Measurements from ENCODE around the gene PIK3CB. TPM values are rescaled to one million over a fixed set of nuclear protein-coding genes. Genes with fewer than 3 reads are reported as not detected.

Gene PIK3CB
- total RNA-seq, 1 experiment from 2014 or later = 59.3 TPM

DNA sequence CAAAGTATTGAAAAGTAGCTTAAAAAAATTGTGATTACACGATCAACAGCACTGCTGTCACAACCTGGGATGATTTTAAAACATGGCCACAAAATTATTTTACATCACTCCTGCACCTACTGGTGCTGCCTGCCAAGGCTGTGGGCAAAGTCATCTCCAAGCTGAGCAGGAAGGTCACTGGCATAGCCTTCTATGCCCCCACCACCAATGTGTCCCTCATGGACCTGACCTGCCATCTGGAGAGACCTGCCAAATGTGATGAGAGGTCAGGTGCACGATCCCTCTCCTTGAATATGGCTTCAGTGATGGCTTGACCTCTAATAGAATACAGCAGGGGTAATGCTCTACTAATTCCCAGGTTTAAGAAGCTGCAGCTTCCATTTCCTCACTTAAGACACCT is 57.8 kb downstream of the PIK3CB start:
- no peaks in the 10 kb centered on the region for H3K27me3 Mint-ChIP-seq (ENCODE audit: unreplicated experiment)
- CTCF ChIA-PET = interaction anchor here (1.0 to 1.3 kb wide), 2 partner anchors 9 to 66 kb away, joined by 3 read pairs; no protein-coding TSS in a partner anchor
- no peak overlapping the region for H3K27ac Mint-ChIP-seq (ENCODE audit: unreplicated experiment)
- H3K4me1 Mint-ChIP-seq (ENCODE audit: low read depth, unreplicated experiment) = peaks cover 19% of the 10 kb centered on the region
- TF ChIP-seq, protein P1, sequence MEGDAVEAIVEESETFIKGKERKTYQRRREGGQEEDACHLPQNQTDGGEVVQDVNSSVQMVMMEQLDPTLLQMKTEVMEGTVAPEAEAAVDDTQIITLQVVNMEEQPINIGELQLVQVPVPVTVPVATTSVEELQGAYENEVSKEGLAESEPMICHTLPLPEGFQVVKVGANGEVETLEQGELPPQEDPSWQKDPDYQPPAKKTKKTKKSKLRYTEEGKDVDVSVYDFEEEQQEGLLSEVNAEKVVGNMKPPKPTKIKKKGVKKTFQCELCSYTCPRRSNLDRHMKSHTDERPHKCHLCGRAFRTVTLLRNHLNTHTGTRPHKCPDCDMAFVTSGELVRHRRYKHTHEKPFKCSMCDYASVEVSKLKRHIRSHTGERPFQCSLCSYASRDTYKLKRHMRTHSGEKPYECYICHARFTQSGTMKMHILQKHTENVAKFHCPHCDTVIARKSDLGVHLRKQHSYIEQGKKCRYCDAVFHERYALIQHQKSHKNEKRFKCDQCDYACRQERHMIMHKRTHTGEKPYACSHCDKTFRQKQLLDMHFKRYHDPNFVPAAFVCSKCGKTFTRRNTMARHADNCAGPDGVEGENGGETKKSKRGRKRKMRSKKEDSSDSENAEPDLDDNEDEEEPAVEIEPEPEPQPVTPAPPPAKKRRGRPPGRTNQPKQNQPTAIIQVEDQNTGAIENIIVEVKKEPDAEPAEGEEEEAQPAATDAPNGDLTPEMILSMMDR (IDR thresholded peaks at IDR 0.05; ENCODE audit: unreplicated experiment) = no peak
- no peaks in the 10 kb centered on the region for H3K9me3 Mint-ChIP-seq (ENCODE audit: low read depth, unreplicated experiment)
- no TSS peak for BruUV-seq (replicated peaks)
- peaks cover 6% of the 10 kb centered on the region for H3K36me3 Mint-ChIP-seq (ENCODE audit: insufficient read depth, unreplicated experiment)
- intact Hi-C loops (cut with micrococcal nuclease; ENCODE audit: unreplicated experiment) = no loop called here
- no peak overlapping the region for H3K4me3 Mint-ChIP-seq (ENCODE audit: low read depth, unreplicated experiment)
- DNase-seq = no peak

DNA sequence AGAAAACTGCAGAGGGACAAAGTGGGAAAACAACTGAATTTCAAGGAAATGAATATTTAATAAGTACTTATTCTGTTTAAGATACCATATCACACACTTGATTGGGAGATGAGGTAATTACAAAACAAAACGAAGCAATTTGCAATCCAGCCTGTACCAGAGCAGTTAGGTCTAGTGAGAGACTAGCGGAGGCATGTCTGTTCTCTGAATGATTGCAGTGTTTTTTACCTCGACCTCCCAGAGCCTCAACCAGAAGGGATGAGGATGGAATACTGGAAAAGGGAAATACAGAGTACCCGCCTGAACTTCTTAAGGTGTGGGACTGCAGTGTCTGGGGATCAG is 59.5 kb downstream of the PIK3CB start:
- H3K27me3 Mint-ChIP-seq (ENCODE audit: unreplicated experiment) = no peaks in the 10 kb centered on the region
- no peak for DNase-seq
- TF ChIP-seq, protein P1 (IDR thresholded peaks at IDR 0.05; ENCODE audit: unreplicated experiment) = no peak
- H3K4me3 Mint-ChIP-seq (ENCODE audit: low read depth, unreplicated experiment) = no peak overlapping the region
- H3K4me1 Mint-ChIP-seq (ENCODE audit: low read depth, unreplicated experiment) = peaks cover 19% of the 10 kb centered on the region
- no TSS peak for BruUV-seq (replicated peaks)
- peaks cover 6% of the 10 kb centered on the region for H3K36me3 Mint-ChIP-seq (ENCODE audit: insufficient read depth, unreplicated experiment)
- no peak overlapping the region for H3K27ac Mint-ChIP-seq (ENCODE audit: unreplicated experiment)
- CTCF ChIA-PET = interaction anchor here (1.0 to 1.3 kb wide), 4 partner anchors 12 to 140 kb away, joined by 3 to 16 read pairs (median 4); no protein-coding TSS in a partner anchor
- intact Hi-C loops (cut with micrococcal nuclease; ENCODE audit: unreplicated experiment) = no loop called here
- H3K9me3 Mint-ChIP-seq (ENCODE audit: low read depth, unreplicated experiment) = no peaks in the 10 kb centered on the region

DNA sequence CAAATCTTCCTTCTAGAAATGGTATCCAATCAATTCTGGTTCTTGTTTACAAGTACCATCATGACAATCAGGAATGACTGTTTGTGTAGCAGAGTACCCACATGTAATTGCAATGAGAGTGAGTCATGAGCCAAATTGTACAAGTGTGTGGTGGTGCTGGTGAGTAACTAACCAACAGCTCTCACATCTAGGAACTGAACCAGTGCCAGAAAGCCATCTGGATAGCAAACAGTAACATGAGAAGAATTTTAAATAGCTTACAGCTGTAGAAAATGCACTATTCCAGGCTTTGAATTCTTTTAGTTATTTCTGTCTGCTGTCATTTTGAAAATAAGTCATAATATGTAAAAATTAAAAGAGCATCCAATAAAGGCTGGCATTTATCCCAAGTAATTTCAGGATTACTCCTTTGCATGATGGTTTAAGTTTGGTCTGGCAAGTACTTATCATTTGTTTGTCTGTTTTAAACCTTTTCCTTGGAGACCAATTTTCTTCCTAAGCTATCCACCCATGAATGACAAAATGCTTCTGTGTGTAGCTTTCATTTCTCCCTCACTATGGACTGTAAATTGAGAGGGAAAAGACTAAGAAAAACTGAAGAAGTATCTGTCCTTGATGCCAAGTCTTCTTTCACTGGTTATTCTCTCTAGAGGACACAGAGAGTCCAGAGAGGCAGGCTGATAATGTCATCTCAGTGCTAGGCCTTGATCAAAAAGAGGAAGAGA is 60.0 kb downstream of the PIK3CB start:
- intact Hi-C loops (cut with micrococcal nuclease; ENCODE audit: unreplicated experiment) = loop anchor here (1.0 to 5.0 kb wide), 2 partner anchors 141 to 182 kb away; partner anchors contain the start of gene CEP70
- TF ChIP-seq, protein P1 (IDR thresholded peaks at IDR 0.05; ENCODE audit: unreplicated experiment) = no peak
- Mint-ChIP-seq H3K9me3 (ENCODE audit: low read depth, unreplicated experiment) (no peaks in the 10 kb centered on the region), H3K4me3 (ENCODE audit: low read depth, unreplicated experiment) (no peak overlapping the region), H3K4me1 (ENCODE audit: low read depth, unreplicated experiment) (peaks cover 19% of the 10 kb centered on the region), H3K27ac (ENCODE audit: unreplicated experiment) (no peak overlapping the region), H3K27me3 (ENCODE audit: unreplicated experiment) (no peaks in the 10 kb centered on the region), H3K36me3 (ENCODE audit: insufficient read depth, unreplicated experiment) (peaks cover 6% of the 10 kb centered on the region)
- no TSS peak for BruUV-seq (replicated peaks)
- peak; percentile 71 for DNase-seq
- CTCF ChIA-PET = interaction anchor here (0.5 to 1.3 kb wide), 5 partner anchors 13 to 647 kb away, joined by 3 to 16 read pairs (median 4); no protein-coding TSS in a partner anchor

DNA sequence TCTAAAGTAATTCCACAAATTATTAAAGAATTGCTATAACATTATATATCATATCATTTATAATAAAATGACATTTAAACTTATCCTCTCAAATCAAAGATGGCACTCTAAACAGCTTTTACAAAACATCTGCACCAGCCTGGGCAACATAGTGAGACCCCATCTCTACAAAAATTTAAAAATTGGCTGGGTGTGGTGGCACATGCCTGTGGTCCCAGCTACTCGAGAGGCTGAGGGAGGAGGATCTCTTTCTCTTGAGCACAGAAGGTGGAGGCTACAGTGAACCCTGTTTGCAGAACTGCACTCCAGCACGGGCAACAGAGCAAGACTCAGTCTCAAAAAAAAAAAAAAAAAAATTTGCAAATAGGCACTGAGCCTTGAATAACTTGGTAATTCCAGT is 63.1 kb downstream of the PIK3CB start:
- Mint-ChIP-seq H3K27me3 (ENCODE audit: unreplicated experiment) (no peaks in the 10 kb centered on the region), H3K9me3 (ENCODE audit: low read depth, unreplicated experiment) (no peaks in the 10 kb centered on the region), H3K27ac (ENCODE audit: unreplicated experiment) (no peak overlapping the region), H3K36me3 (ENCODE audit: insufficient read depth, unreplicated experiment) (peaks cover 6% of the 10 kb centered on the region), H3K4me3 (ENCODE audit: low read depth, unreplicated experiment) (no peak overlapping the region), H3K4me1 (ENCODE audit: low read depth, unreplicated experiment) (peaks cover 19% of the 10 kb centered on the region)
- TF ChIP-seq, protein P1 (IDR thresholded peaks at IDR 0.05; ENCODE audit: unreplicated experiment) = no peak
- CTCF ChIA-PET = interaction anchor here (0.7 kb wide), 1 partner anchor 103 kb away, joined by 6 read pairs; no protein-coding TSS in a partner anchor
- intact Hi-C loops (cut with micrococcal nuclease; ENCODE audit: unreplicated experiment) = loop anchor here (5.0 kb wide), 1 partner anchor 179 kb away; the partner anchor contains the start of gene CEP70
- DNase-seq = no peak
- BruUV-seq (replicated peaks) = no TSS peak

Measured in Calu3 (cell line).